GM21526 (cell line): ENCODE measurements around the gene CASP8AP2.
A peak's percentile ranks its signal among the peaks of the same experiment; 100 is the strongest.
"Not testable (repeated sequence)": the region's sequence is repeated elsewhere in the genome, so short reads cannot be mapped to it uniquely, and the experiment has no call there.

Experiments used
- ATAC-seq: cut with Tn5 transposase; IDR thresholded peaks from one replicate; pipeline ENCODE4 v1.9.1; 2021; ENCODE audit warnings: moderate library complexity; ENCODE audit not compliant: unreplicated experiment, low FRiP score

CASP8AP2 gene

DNA sequence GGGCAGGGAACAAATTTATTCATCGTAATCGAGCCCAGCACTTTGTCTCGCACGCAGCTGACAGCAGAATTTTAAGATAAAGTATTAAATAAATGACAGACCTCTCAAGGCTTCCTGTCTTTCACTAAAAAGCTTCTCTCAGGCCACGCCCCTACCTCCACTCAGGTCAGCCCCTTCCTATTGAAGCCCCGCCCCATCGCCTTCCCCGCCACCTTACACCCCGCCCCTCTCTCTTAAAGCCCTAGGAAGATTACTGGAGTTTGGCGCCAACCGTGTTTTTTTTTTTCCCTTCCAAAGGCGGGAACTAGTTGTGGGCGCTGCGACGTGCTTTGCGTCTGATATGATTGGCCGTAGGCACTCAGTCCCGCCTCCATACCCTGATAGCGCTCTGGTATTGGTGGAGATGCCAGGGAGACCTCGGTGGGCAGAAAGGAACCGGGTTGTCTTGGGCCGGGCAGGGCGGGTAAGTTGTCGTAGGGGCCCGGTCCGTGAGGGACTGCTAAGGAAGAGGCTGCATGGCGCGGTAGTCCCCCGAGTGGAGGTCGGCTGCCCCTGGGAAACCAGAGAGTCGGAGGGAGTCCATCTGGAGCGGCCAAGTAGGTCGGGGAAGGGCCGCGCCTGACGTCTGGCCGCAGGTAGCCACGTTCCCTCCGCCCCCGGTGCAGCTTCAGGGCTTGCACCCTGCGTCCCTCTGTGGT lies at the start of gene CASP8AP2:
CASP8AP2 (plus strand) TSS at position 409 of the 698 bp plus-strand sequence.
- peak; percentile 95 for ATAC-seq

DNA sequence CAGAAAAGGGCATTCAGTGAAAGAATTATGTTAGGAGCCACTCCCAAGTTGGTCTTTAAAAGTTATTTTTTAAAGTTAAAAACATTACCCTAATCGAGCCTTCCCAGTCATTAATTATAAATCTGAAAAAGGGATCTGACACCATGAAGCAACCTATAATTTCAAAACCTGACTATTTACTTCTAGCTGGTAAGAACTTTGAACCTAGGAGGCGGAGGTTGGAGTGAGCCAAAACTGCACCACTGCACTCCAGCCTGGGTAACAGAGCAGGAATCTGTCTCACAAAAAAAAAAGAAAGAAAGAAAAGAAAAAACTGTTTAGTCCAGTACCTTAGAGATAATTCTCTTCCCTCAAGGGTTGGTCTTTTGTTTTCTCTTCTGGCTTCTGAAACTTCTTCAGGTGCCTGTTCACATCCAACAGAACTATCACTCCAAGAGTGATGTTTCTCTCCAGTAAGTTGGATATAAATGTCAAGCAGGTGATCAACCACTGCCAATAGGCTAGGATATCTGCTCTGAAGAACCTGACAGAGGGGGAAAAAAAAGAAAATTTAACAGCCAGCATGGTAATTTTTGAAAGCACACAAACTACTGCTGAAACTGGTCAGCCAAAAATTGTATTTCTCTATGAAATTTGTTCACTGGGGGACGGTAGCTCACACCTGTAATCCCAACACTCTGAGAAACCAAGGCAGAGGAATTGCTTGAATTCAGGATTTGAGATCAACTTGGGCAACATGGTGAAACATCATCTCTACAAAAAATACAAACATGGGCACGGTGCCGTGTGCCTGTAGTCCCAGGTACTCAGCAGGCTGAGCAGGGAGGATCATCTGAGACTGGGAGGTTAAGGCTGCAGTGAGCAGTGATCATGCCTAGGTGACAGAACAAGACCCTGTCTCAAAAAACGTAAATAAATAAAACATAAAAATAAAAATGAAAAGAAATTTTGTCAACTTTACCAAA lies 48.3 kb upstream of the CASP8AP2 start:
- ATAC-seq, result no peak

DNA sequence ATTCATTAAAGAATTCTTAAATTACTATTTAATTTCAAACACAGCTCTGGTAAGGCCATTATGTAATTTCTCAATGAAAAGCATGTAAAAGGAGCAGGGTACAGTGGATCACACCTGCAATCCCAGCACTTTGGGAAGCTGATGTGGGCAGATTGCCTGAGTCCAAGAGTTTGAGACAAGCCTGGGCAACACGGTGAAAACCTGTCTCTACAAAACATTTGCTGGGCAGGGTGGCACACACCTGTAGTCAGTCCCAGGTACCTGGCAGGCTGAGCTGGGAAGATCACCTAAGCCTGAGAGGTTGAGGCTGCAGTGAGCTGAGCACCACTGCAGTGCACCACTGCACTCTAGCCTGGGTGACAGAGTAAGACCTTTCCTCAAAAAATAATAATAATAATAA lies 47.5 kb upstream of the CASP8AP2 start:
- ATAC-seq, result no peak

DNA sequence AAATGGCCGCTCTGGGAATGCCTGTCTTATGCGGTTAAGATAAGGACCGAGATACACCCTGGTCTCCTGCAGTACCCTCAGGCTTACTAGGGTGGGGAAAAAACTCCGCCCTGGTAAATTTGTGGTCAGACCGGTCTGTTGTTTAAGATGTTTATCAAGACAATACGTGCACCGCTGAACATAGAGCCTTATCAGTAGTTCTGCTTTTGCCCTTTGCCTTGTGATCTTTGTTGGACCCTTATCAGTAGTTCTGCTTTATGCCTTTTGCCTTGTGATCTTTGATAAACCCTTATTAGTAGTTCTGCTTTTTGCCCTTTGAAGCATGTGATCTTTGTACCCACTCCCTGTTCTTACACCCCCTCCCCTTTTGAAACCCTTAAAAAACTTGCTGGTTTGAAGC lies 46.4 kb upstream of the CASP8AP2 start:
- not testable (repeated sequence) for ATAC-seq

DNA sequence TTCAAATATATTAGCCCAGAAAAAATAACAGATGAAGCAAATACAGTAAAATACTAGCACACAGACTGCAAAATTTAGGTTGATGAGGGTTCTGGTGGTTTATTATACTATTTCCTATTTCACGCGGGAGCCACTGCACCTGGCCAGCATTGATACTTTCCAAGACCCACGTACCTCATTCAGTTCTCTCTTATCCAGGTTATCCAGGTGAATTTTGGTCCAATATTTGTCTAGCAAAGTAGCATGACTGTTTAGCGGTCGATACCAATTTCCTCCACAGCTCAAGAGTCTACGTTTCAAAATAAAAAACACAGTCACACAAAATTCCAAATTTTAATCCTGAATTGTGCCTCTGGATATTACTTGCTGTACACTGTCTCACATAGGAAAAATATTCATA lies 44.8 kb upstream of the CASP8AP2 start:
- no peak for ATAC-seq

DNA sequence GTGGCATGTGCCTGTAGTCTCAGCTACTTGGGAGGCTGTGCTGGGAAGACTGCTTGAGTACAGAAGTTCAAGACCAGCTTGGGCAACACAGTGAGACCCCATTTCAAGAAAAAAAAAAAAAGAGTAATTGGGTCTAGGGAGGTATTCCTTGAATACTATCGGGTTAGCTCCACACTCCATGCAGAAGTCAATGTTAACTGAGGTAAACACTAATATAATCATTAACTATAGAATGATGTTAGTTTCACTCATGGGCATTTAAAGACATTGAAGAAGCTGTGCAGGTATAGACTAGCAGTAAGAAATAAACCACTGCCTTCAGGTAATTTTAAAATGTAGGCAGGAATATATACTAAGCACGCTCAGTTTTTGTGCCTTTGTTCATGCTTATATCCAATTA lies 42.7 kb upstream of the CASP8AP2 start:
- no peak for ATAC-seq

DNA sequence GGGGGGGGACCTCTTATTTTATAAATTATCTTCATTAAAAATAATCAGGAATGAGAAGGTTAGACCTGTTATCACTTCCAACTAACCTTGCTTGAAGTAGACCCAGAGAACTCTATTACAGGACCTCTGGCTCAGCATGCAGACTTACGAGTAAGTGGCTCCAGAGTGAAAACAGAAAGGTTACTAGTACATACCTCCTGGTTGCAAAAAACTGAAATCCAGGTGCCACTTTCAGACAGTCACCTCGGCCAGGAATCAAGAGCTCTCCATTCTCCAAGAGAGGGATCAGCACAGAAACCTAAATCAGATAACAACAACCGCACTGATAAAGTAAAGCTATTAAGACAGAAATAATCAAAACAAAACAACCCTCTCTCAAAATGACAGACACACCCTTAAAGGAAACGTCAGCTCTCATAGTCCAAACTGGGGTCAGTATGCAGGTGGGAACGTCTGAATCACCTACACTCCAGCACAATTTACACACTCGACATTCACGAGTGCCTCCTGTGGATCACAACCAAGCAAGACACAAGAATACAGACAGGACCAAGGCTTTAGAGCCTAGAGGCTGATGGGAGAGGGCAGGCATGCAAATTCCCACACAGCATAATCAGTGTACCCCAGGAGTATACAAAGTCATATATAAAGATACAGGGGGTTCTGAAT lies 41.9 kb upstream of the CASP8AP2 start:
- ATAC-seq, result no peak

DNA sequence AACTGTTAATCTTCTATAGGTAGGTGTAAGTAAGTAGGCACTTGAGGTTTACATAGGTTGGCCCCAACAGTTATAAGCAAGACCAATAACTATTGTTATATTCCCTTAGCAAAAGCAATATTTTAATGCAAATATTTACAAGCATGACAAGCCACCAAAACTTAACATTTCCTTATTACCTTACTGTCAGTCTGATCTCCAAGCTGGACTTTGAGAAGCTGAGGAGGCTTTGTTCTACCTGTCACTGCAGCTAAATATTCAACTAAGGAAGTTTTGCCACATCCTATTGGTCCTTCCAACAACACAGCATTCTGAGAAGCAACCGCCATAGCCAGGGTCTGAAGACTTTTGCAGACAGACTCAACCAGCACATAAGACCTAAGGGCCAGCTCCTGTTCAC lies 39.7 kb upstream of the CASP8AP2 start:
- no peak for ATAC-seq

DNA sequence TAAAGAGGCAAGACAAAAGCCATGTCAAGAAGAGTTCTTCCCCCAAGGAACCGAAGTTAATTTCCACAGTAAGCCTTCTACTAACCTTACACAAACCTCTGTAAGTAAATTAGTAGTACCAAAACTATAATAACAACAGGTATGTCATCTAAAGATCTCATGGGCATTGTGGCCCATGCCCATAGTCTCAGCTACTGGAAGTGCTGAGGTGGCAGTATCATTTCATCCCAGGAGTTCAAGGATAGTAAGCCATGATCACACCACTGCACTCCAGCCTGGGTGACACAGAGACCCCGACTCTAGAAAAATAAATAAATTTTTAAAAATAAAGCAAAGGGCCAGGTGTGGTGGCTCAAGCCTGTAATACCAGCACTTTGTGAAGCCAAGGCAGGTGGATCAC lies 39.3 kb upstream of the CASP8AP2 start:
- no peak for ATAC-seq

DNA sequence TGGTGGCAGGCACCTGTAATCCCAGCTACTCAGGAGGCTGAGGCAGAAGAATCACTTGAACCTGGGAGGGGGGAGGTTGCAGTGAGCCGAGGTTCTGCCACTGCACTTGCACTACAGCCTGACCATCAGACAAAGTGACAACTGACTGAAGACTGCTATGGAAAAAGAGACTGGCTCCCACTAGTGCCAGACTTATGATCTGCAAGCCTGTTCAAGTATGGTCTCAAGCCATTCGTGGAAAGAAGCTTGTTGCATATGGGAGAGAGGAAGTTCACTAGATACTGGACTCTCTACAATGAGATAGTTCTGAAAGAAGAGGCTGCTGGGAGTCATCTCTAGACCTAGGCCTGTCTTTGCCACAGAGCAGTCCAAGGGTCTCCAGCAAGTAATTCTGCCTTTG lies 36.8 kb upstream of the CASP8AP2 start:
- peak; percentile 69 for ATAC-seq

DNA sequence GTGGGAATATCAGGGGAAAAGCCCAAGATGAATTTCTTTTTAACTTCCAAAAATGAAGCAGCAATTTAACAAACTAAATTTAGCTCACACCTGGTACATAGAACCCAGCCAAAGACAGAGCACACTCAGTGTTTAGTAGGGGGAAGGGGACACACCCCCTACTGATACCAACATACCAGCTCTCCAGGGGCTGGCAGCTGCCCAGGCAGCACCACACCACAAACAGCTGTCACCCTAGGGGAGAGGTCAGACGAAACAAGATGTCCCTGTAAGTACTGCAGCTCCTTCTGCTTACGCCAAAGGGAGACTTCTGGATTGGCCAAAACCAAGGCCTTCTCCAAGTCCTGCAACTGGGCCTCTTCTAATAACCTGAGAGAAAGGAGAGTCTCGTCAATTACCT lies 36.1 kb upstream of the CASP8AP2 start:
- ATAC-seq, result no peak

DNA sequence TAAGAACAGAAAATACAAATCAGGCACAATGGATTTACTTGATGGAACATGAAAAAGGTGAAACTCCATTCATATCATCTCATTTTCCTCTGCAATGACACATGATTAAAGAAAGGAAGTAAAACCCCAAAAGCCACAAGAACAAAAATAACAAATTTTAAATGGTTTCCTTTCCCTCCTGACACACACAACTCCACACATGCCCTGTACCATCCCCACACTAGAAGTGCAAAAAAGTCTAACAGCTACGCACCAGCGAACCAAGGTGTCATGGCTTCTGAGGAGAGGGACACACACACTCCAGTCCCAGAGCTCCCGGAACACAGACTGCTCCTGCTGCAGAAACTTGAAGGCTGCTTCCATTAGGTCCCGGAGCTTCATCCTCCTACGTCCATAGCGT lies 35.4 kb upstream of the CASP8AP2 start:
- no peak for ATAC-seq

DNA sequence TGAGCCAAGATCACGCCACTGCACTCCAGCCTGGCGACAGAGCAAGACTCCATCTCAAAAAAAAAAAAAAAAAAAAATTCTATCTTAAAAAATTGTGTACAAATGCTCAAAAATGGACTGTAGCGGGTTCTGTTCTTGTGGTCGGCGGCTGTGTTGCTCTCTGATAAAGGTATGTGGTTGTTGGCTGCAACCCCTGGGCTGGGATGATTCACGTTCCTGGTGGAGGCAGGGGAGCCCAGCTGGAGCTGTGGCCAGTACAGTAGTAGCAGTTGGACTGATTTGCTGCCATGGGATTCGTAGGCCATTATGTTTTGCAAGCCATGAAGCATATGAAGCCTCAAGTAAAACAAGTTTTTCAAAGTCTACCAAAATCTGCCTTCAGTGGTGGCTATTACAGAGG lies 32.4 kb upstream of the CASP8AP2 start:
- ATAC-seq, result no peak

DNA sequence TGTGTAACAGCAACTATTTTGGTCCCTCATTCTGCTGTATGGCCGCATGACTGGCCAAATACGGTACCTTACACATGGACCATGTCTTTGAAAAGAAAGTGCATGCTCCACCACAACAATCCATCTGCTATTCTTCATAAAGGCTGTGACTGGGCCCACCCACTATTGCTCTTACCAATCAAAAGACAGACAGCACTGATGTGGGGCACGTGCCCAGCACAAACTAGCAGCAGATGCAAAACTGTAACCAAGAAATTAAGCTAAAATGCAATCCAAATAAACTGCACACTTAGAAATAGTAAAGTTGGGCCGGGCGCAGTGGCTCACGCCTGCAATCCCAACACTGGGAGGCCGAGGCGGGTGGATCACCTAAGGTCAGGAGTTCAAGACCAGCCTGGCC lies 30.6 kb upstream of the CASP8AP2 start:
- ATAC-seq, result no peak

DNA sequence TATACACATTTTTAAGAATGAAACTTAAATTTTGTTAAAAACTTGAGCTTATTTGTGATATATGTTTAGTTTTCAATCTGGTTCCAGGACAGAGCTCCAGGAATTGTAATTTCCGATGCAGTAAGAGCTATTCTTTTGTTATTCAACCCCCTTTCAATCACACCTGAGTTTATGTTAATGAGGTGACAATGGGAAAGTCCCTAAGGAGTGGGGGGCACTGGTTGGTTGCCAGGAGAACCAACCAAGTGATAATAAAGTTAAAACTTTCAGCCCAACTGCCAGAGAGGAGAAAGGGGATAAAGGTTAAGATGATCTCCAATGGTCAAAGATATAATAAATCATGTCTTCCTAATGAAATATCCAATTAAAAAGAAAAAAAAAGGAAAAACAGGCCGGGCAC lies 29.9 kb upstream of the CASP8AP2 start:
- no peak for ATAC-seq

DNA sequence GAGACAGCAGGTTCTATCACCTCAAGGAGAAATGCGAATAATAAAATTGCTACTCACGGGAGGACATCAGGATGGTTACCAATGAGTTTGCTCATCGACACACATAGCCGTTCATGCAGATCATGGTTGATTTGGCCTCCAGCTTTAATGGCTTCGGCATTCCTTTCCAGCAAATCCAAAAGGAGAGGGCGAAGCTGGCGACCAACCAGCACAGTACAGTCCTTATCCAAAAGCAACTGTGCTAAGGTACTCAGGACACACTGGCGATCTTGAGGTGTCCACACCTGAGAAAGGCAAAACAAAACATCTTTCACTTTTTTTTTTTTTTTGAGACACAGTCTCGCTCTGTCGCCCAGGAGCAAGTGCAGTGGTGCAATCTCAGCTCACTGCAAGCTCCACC lies 26.4 kb upstream of the CASP8AP2 start:
- ATAC-seq, result no peak

DNA sequence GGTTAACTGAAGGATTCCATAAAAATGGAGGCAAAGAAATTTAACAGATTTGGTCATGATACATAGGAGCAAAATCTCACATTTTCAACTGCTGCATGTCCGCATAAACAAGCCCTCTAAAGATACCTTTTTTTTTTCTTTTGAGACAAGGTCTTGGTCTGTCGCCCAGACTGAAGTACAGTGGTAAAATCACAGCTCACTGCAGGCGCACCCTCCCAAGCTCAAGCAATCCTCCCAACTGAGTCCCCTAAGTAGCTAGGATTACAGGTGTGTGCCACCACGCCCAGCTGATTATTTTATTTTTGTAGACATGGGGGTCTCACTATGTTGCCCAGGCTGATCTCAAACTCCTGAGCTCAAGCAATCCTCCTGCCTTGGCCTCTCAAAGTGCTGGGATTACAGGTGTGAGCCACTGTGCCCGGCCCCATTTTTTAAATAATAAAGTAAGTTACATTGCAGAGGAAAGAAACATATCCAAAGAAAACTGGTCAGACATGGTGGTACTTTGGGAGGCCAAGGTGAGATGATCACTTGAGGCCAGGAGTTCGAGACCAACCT lies 23.8 kb upstream of the CASP8AP2 start:
- ATAC-seq, result no peak

DNA sequence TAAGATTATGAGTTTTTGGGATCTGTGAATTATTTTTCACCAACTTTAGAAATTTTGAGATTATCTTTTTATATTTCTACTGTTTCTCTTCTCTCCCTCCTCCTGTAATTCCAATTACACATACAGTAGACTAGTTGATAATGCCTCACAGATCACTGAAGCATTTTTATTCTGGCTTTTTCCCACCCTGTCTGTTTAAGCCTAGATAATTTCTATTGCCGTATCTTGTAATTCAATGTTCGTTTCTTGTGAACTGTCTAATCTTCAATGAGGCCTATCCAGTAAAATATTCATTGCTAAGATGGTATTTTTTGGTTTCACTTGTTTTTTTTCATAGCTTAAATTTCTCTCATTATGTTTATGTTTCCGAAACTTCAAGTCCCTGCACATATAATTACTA lies 22.1 kb upstream of the CASP8AP2 start:
- ATAC-seq, result no peak

DNA sequence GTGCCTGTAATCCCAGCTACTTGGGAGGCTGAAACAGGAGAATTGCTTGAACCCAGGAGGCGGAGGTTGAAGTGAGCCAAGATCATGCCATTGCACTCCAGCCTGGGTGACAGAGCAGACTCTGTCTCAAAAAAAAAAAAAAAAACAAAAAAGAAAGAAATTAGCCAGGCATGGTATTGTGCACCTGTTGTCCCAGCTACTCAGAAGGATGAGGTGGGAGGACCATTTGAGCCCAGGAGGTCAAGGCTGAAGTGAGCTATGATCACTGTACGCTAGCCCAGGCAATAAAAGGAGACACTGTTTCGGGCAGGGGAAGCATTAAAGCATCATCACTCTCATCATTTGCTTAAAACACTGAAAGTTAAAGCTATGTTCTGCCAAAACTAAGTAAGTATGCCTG lies 16.3 kb upstream of the CASP8AP2 start:
- ATAC-seq, result not testable (repeated sequence)

DNA sequence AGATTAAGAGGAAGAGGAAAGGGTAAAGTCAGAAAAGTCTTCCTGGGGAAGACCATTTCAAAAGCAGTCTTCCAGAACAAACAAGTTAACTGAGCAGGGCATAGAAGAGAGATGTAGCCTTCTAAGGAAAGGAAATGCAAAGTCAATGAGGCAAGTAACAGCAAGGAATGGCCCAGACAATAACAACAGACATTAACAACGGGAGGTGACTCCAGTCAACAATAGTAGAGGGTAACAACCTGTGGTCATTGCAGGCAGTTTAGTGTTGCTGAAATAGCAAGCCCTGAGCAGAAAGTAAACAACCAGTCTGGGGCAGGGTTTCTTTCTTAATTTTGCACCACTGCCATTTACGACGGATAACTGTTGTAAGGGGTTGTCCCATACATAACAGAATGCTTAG lies 12.2 kb upstream of the CASP8AP2 start:
- no peak for ATAC-seq

DNA sequence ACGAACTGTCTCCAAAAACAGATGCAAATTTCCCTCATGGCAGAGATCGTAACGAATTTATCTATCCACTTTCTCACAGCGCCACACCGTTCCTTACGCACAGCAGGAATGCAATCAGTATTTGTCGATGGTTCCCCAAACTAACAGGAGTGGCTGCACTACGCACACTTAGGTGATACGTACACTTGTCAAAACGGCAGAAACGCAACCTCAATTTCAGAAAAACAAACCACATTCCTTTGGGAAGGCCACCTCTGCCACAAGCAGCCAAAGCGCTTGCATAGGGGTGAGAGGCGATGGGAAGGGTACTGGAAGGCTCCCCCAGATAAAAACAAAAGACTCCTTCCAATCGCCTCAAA lies 10.7 kb upstream of the CASP8AP2 start:
- ATAC-seq, result peak; percentile 12
